Measurements from ENCODE around the gene MAST1.
"Not testable (repeated sequence)": the region's sequence is repeated elsewhere in the genome, so short reads cannot be mapped to it uniquely, and the experiment has no call there.

MAST1 gene

GRCh38 chr19:12884926-12885748 is 46.8 kb downstream of the MAST1 start:
- peak overlapping the region; percentile 46 for H3K4me3 ChIP-seq (ENCODE audit: low read length)
- DNase-seq (ENCODE audit: low read depth, low spot score) = peak; percentile 71

DNA sequence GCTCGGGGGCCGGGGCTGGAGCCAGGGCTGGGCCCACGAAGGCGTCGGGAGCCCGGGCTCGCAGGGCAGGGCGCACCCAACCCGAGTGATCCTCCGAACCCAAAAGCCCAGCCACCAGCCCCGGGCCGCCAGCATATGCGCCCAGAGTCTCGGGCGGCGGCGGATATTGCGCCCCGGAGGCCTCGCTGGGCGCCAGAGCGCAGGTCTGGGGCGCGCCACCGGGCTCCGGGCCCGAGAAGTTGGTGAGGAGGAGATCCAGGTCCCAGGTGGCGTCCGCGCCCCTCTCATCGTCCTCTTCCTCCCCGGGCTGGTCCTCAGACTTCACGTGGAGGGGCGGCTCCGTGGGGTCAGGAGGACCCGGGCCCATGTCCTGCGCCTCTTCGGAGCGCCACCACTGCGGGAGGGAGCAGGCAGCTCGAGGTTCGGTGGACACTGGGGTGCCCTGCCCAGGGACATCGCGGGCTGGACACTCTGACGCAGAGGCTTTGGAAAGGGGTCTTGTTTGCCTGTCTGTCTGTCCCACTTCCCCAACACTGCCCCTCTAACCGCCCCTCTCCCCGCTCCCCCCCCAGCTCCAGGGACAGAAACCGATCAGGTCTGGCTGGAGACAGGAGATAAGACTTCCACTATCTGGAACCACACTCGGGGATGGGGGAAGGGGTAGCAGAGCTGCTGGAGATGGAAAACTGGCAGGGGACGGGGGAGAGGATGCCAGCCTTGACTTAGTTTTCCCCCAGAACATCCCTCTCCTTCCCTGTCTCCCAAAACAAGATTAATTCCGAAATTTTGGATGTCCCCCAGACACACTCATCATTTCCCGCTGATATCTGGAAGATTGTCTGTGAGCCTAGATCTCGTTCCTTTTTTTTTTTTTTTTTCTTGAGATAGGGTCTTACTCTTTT is 47.7 kb downstream of the MAST1 start:
- no peak overlapping the region for H3K4me3 ChIP-seq (ENCODE audit: low read length)

GRCh38 chr19:12886651-12886968 is 48.3 kb downstream of the MAST1 start:
- no peak for DNase-seq (ENCODE audit: low read depth, low spot score)
- H3K4me3 ChIP-seq (ENCODE audit: low read length) = no peak overlapping the region

More for the DNA sequence above, 47.7 kb downstream of the MAST1 start:
- DNase-seq (ENCODE audit: low read depth, low spot score) = no peak

DNA sequence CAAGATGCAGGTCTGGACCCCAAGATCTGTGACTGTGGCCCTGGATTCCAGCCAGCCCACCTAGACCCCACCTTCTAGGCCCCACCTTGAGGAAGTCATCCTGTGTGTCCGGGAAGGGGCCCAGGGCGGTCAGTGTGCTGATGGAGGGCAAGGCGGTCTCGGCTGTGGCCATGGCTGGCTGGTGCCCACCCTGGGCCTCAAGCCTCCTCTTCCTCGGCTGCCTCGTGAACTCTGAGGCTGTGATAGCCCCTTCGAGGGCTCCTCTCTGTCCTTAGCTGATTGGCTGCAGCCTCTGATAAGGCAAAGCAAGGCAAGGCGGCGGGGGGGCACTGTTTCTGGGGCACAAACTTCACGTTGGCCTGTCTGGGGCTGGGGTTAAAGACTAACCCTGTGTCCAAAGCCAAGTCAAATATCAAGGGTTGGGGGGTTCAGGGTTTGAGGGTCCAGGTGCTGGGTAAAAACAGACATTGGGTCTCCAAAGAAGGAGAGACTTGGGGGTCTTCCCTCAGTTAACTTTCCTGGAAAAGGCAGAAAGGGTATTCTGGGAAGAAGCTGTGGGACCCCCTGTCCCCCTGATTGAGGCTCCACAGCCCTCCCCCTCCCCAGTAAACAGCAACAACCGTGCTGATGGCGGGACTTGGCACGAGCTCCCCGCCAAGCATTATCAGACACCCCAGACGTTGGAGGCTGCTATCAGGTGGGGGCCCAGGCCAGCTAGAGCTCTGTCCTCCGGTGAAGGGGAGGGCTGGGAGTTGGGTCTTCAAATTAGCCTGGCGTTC is 48.8 kb downstream of the MAST1 start, which contains the start of gene KLF1:
KLF1 (minus strand) TSS at position 233 of the 779 bp plus-strand sequence; CDS start at position 172, 61 bp downstream.
- DNase-seq (ENCODE audit: low read depth, low spot score) = no peak
- H3K4me3 ChIP-seq (ENCODE audit: low read length) = no peak within 1 kb of the TSS

GRCh38 chr19:12888006-12888603 is 49.8 kb downstream of the MAST1 start:
- DNase-seq (ENCODE audit: low read depth, low spot score) = no peak
- H3K4me3 ChIP-seq (ENCODE audit: low read length) = no peak overlapping the region

DNA sequence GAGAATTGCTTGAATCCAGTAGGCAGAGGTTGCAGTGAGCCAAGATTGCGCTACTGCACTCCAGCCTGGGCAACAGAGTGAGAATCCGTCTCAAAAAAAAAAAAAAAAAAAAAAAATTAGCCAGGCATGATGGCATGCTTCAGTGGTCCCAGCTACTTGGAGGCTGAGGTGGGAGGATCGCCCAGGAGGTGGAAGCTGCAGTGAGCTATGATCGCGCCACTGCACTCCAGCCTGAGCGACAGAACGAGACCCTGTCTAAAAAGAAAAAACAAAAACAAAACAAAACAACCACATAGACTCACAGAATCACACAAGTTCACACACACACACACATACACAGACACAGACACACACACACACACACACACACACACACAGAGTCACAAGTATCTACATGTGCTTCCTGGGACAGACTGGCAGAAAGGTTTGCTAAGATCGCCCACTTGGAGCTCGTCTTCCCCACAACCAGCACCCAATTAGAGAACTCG is 52.0 kb downstream of the MAST1 start:
- not testable (repeated sequence) for DNase-seq (ENCODE audit: low read depth, low spot score)
- peak overlapping the region; percentile 97 for H3K4me3 ChIP-seq (ENCODE audit: low read length)

GRCh38 chr19:12890787-12891552 is 52.7 kb downstream of the MAST1 start, which contains the start of gene GCDH:
Gene GCDH, plus strand, starts transcription at chr19:12891160. Its CDS starts 145 bp downstream, at chr19:12891305.
- peak; percentile 99 for DNase-seq (ENCODE audit: low read depth, low spot score)

GRCh38 chr19:12891553-12892021 is 53.3 kb downstream of the MAST1 start:
- no peak for DNase-seq (ENCODE audit: low read depth, low spot score)
- H3K4me3 ChIP-seq (ENCODE audit: low read length) = peak overlapping the region; percentile 97

More at GRCh38 chr19:12890787-12891552, 52.7 kb downstream of the MAST1 start, which contains the start of gene GCDH:
- H3K4me3 ChIP-seq (ENCODE audit: low read length) = peak within 1 kb of the TSS; percentile 97

DNA sequence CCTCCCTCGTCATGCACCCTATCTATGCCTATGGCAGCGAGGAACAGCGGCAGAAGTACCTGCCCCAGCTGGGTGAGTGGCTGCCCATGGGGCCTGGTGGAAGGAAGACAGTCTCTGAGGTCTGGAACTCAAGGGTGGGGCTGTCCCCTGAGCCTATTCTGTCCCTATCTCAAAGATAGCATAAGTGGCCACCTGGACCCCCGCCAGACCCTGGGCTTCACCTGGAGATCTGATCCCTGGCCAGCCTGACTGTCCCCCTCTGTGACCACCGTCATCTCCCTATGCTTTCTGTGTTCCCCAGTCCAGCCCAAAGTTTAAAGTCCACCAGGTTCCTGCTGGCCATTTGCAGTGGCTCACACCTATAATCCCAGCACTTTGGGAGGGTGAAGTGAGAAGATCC is 55.3 kb downstream of the MAST1 start:
- no peak for DNase-seq (ENCODE audit: low read depth, low spot score)
- no peak overlapping the region for H3K4me3 ChIP-seq (ENCODE audit: low read length)

GRCh38 chr19:12896460-12896859 is 58.1 kb downstream of the MAST1 start:
- no peak overlapping the region for H3K4me3 ChIP-seq (ENCODE audit: low read length)
- DNase-seq (ENCODE audit: low read depth, low spot score) = no peak

- no peak overlapping the region for H3K4me3 ChIP-seq (ENCODE audit: low read length)
- no peak for DNase-seq (ENCODE audit: low read depth, low spot score)
Measured at GRCh38 chr19:12899891-12900518, 61.7 kb downstream of the MAST1 start.

DNA sequence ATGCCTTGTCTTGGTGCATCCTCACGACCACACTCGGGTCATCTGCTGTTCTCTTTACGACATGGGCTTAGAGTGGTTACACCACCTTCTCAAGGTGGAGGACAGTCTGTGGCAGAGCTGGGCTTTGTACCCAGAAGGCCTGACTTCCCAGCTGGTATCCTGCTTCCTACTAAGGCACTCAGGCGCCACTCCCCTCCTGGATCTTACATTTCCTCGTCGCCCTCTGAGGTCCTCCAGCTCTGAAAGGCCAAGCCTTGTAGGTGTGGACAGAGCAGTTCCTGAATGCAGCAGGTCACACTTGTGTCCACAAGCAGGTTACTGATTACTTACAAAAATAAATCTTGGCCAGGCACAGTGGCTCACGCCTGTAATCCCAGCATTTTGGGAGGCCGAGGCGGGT is 68.9 kb downstream of the MAST1 start:
- H3K4me3 ChIP-seq (ENCODE audit: low read length) = no peak overlapping the region
- no peak for DNase-seq (ENCODE audit: low read depth, low spot score)

- DNase-seq (ENCODE audit: low read depth, low spot score) = no peak
- no peak overlapping the region for H3K4me3 ChIP-seq (ENCODE audit: low read length)
Measured at GRCh38 chr19:12912571-12912970, 74.3 kb downstream of the MAST1 start.

DNA sequence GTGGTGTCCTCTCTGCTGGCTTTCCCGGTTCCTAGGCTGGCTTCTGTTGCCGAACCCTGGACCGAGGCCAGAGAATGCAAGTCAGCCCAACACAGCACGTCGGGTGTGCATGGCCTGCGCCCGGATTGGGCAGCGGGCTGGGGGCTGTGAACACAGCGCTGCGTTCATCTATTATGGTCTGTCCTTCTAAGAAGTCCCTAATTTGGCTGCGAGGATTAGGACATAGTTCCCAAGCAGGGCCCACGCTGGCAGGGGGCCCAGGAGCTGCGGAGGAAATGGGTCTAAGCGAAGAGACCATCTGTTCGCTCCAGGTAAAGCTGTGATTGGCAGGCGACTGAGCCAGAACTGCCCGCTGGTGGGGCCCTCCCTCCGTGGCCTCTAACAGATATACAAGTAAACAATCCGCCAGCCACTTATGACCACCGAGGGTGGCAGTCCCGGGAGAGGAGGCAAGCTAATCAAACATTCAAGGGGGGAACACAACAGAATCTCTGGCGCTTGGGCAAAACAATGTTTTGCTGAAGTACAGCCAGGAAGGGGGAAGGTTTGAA is 74.8 kb downstream of the MAST1 start:
- no peak for DNase-seq (ENCODE audit: low read depth, low spot score)
- no peak overlapping the region for H3K4me3 ChIP-seq (ENCODE audit: low read length)

- peak overlapping the region; percentile 47 for H3K4me3 ChIP-seq (ENCODE audit: low read length)
- peak; percentile 92 for DNase-seq (ENCODE audit: low read depth, low spot score)
Measured at GRCh38 chr19:12913851-12914690, 75.8 kb downstream of the MAST1 start.

- DNase-seq (ENCODE audit: low read depth, low spot score); H3K4me3 ChIP-seq (ENCODE audit: low read length): not testable (repeated sequence)
Measured at GRCh38 chr19:12915860-12916259, 77.5 kb downstream of the MAST1 start.
